KMS-11 (cell line): ENCODE results near the gene PAQR5.
A peak's percentile ranks its signal among the peaks of the same experiment; 100 is the strongest.

Experiments used
- H2AFZ ChIP-seq: fragments of 200-600 bp; sonication (generic); 2 replicates; pipeline ENCODE4 v1.6.1; 2016; ENCODE audit warnings: antibody characterized with exemption, mixed run types, low read depth
- H3K27ac ChIP-seq: fragments of 200-600 bp; sonication (generic); 2 replicates; pipeline ENCODE4 v1.6.1; 2016; ENCODE audit warnings: mild to moderate bottlenecking, mixed run types
- H3K27me3 ChIP-seq: fragments of 200-600 bp; sonication (generic); 2 replicates; pipeline ENCODE4 v1.6.1; 2017; ENCODE audit warnings: mild to moderate bottlenecking, low read depth, mixed run types, moderate library complexity; ENCODE audit not compliant: insufficient read depth
- H3K36me3 ChIP-seq: fragments of 200-600 bp; sonication (generic); 2 replicates; pipeline ENCODE4 v1.6.1; 2017; ENCODE audit warnings: mild to moderate bottlenecking, mixed run types; ENCODE audit not compliant: insufficient read depth
- H3K4me1 ChIP-seq: fragments of 200-600 bp; sonication (generic); 2 replicates; pipeline ENCODE4 v1.6.1; 2016; ENCODE audit warnings: mild to moderate bottlenecking, low read depth, mixed run types; ENCODE audit not compliant: poor library complexity, severe bottlenecking
- H3K4me2 ChIP-seq: fragments of 200-600 bp; sonication (generic); 2 replicates; pipeline ENCODE4 v1.7.0; 2016; ENCODE audit warnings: mild to moderate bottlenecking, mixed run types
- H3K4me3 ChIP-seq: fragments of 200-600 bp; sonication (generic); IDR thresholded peaks from 2 replicates; pipeline ENCODE4 v1.6.1; 2017; ENCODE audit warnings: low read depth, low read length, mixed read lengths; ENCODE audit not compliant: insufficient read depth
- H3K79me2 ChIP-seq: fragments of 200-600 bp; sonication (generic); 2 replicates; pipeline ENCODE4 v1.6.1; 2016; ENCODE audit warnings: low read depth, mixed run types; ENCODE audit not compliant: insufficient read depth
- H3K9ac ChIP-seq: fragments of 200-600 bp; sonication (generic); 2 replicates; pipeline ENCODE4 v1.6.1; 2016; ENCODE audit warnings: mild to moderate bottlenecking, mixed run types
- H4K20me1 ChIP-seq: fragments of 200-600 bp; sonication (generic); 2 replicates; pipeline ENCODE4 v1.6.1; 2016; ENCODE audit warnings: mild to moderate bottlenecking, mixed run types; ENCODE audit not compliant: insufficient read depth
- CTCF ChIP-seq: fragments of 200-600 bp; sonication (generic); conservative IDR thresholded peaks from 2 replicates; pipeline ENCODE4 v1.6.1; 2017; ENCODE audit warnings: low read depth, mild to moderate bottlenecking, antibody characterized with exemption, low read length, moderate library complexity, mixed read lengths

PAQR5 gene

DNA sequence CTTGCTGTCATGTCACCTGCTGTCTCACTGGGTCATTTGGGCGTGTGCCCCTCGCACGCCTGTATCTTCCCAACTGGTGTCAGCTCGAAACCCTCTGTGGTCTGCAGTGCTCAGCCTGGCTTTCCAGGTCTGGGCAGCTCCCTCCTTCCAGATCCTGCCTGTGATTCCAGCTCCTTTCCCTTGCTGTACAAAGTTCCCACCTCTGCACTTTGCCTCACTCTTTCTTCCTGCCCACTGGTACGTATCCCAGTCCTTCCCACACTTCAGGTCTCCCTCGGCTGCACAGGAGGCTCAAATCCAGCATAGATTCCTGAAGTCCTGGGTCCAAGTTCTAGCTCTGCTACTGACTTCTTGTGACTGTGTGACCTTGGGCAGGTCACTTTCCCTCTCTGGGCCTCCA is 2.1 kb upstream of the PAQR5 start:
- no peak overlapping the region for H3K27ac ChIP-seq
- no peaks in the 10 kb centered on the region for H3K4me1 ChIP-seq
- TF ChIP-seq CTCF = no peak
- H4K20me1 ChIP-seq = no peaks in the 10 kb centered on the region
- H3K36me3 ChIP-seq = no peaks in the 10 kb centered on the region
- H3K4me2 ChIP-seq = no peak overlapping the region
- no peak overlapping the region for H2AFZ ChIP-seq
- no peak overlapping the region for H3K4me3 ChIP-seq
- peaks cover 10% of the 10 kb centered on the region; the same call in 1 of the 2 replicates for H3K27me3 ChIP-seq
- no peaks in the 10 kb centered on the region for H3K79me2 ChIP-seq
- no peak overlapping the region for H3K9ac ChIP-seq

DNA sequence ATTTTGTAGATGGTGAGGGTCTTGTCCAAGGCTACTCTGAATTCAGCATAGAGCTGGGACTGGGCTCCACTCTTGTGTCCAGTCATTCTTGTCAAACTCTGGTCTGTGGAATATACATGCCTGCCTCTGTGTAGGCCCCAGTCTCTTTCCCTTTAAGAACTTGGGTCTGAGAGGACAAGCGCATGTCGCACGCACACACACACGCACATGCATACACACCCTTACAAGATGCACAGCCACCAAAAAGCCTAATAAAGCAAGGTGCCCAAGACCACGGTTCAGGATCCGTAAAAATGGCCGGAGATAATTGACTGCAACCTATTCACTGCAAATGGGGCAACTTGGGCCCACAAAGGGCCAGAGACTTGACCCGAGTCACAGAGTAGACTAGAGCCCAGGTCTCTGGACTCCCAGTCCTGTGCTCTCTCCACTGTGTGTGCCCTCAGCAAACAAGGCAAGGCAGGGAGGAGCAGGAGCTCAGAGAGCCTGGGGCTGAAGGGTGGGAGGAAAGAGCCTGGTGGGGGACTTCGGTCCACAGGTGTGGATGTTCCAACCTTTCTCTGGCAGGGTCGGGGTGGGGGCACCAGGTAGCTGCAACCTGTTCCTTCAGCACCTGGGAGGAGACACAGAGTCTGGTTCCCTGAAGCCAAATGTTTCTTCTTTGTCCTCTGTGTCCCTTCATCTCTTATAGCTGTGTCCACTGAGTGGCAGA is 914 bp upstream of the PAQR5 start:
- H3K36me3 ChIP-seq = no peaks in the 10 kb centered on the region
- no peaks in the 10 kb centered on the region for H4K20me1 ChIP-seq
- no peak overlapping the region for H3K9ac ChIP-seq
- peaks cover 10% of the 10 kb centered on the region; the same call in 1 of the 2 replicates for H3K27me3 ChIP-seq
- H3K4me2 ChIP-seq = no peak overlapping the region
- H3K79me2 ChIP-seq = no peaks in the 10 kb centered on the region
- H3K4me3 ChIP-seq = no peak overlapping the region
- no peak overlapping the region for H3K27ac ChIP-seq
- no peaks in the 10 kb centered on the region for H3K4me1 ChIP-seq
- TF ChIP-seq CTCF = no peak
- no peak overlapping the region for H2AFZ ChIP-seq

DNA sequence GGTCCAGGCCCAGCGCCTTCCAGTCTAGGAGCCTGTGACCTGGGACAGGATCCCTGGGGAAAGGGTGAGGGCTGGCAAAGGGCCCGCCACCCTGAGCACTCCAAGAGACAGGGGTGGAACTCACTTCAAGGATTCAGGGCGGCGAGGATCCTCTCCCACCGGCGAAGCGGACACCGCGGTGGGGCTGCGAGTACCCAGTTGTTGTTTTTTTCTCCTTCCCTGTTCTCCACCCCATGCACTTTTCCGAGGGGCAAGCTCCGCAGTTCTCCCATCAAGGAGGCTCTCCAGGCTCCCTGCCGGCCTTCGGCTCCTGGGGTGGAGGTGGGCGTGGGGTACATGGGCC is 387 bp upstream of the PAQR5 start:
- H3K79me2 ChIP-seq = no peaks in the 10 kb centered on the region
- peak overlapping the region; percentile 59 for H2AFZ ChIP-seq
- no peaks in the 10 kb centered on the region for H4K20me1 ChIP-seq
- H3K27ac ChIP-seq = no peak overlapping the region
- H3K4me1 ChIP-seq = no peaks in the 10 kb centered on the region
- no peak overlapping the region for H3K4me2 ChIP-seq
- H3K36me3 ChIP-seq = no peaks in the 10 kb centered on the region
- TF ChIP-seq CTCF = no peak
- no peak overlapping the region for H3K4me3 ChIP-seq
- H3K9ac ChIP-seq = no peak overlapping the region
- H3K27me3 ChIP-seq = peaks cover 10% of the 10 kb centered on the region; the same call in 1 of the 2 replicates

GRCh38 chr15:69299451-69299886 is 757 bp downstream of the PAQR5 start:
- Histone ChIP-seq H3K4me3 (no peak overlapping the region), H3K4me2 (0 out of 2 replicates have a peak overlapping the region, but pooled peaks have one; percentile 29)

More at GRCh38 chr15:69299451-69299886, 757 bp downstream of the PAQR5 start:
- TF ChIP-seq CTCF = no peak
- no peak overlapping the region for H3K9ac ChIP-seq
- H3K36me3 ChIP-seq = no peaks in the 10 kb centered on the region
- H2AFZ ChIP-seq = peak overlapping the region; percentile 59; the same call in 1 of the 2 replicates
- H3K79me2 ChIP-seq = no peaks in the 10 kb centered on the region
- no peak overlapping the region for H3K27ac ChIP-seq
- H4K20me1 ChIP-seq = no peaks in the 10 kb centered on the region
- no peaks in the 10 kb centered on the region for H3K4me1 ChIP-seq
- H3K27me3 ChIP-seq = peaks cover 10% of the 10 kb centered on the region; the same call in 1 of the 2 replicates
